HEK293 (cell line): ENCODE measurements around the gene SIX4.

Experiments
- ATF2 ChIP-seq: fragments of 450-650 bp; formaldehyde crosslinking; IDR thresholded peaks from 2 replicates; pipeline ENCODE4 v1.5.1; 2016; ENCODE audit warnings: missing biosample characterization, missing genetic modification characterization, low read depth
- BCL6B ChIP-seq: fragments of 450-650 bp; formaldehyde crosslinking; IDR thresholded peaks from 2 replicates; pipeline ENCODE4 v1.5.1; 2017; ENCODE audit warnings: missing biosample characterization, missing genetic modification characterization
- GLI4 ChIP-seq: fragments of 450-650 bp; formaldehyde crosslinking; IDR thresholded peaks from 2 replicates; pipeline ENCODE4 v1.5.1; 2016; ENCODE audit warnings: missing biosample characterization, missing genetic modification characterization
- GLIS2 ChIP-seq: fragments of 450-650 bp; formaldehyde crosslinking; IDR thresholded peaks from 2 replicates; pipeline ENCODE4 v1.5.1; 2016; ENCODE audit warnings: missing biosample characterization, missing genetic modification characterization
- PRDM4 ChIP-seq: fragments of 450-650 bp; formaldehyde crosslinking; IDR thresholded peaks from 2 replicates; pipeline ENCODE4 v1.5.1; 2017; ENCODE audit warnings: missing biosample characterization, missing genetic modification characterization
- SCRT2 ChIP-seq: fragments of 450-650 bp; formaldehyde crosslinking; IDR thresholded peaks from 2 replicates; pipeline ENCODE4 v1.5.1; 2016; ENCODE audit warnings: missing biosample characterization, missing genetic modification characterization
- SP7 ChIP-seq: fragments of 450-650 bp; formaldehyde crosslinking; IDR thresholded peaks from 2 replicates; pipeline ENCODE4 v1.5.1; 2016; ENCODE audit warnings: missing biosample characterization, missing genetic modification characterization
- ZBTB17 ChIP-seq: fragments of 450-650 bp; formaldehyde crosslinking; IDR thresholded peaks from 2 replicates; pipeline ENCODE4 v1.5.1; 2016; ENCODE audit warnings: missing biosample characterization, missing genetic modification characterization
- ZNF175 ChIP-seq: fragments of 450-650 bp; formaldehyde crosslinking; IDR thresholded peaks from 2 replicates; pipeline ENCODE4 v1.5.1; 2016; ENCODE audit warnings: missing biosample characterization, missing genetic modification characterization
- ZNF19 ChIP-seq: fragments of 450-650 bp; formaldehyde crosslinking; IDR thresholded peaks from 2 replicates; pipeline ENCODE4; 2016; ENCODE audit warnings: missing biosample characterization, missing genetic modification characterization, low read depth
- ZNF202 ChIP-seq: fragments of 450-650 bp; formaldehyde crosslinking; IDR thresholded peaks from 2 replicates; pipeline ENCODE4 v1.5.1; 2016; ENCODE audit warnings: missing biosample characterization, missing genetic modification characterization, borderline replicate concordance
- ZNF223 ChIP-seq: fragments of 450-650 bp; formaldehyde crosslinking; IDR thresholded peaks from 2 replicates; pipeline ENCODE4 v1.5.1; 2016; ENCODE audit warnings: missing biosample characterization, missing genetic modification characterization
- ZNF341 ChIP-seq: fragments of 450-650 bp; formaldehyde crosslinking; IDR thresholded peaks from 2 replicates; pipeline ENCODE4; 2016; ENCODE audit warnings: low read depth, missing biosample characterization, missing genetic modification characterization
- ZNF37A ChIP-seq: fragments of 450-650 bp; IDR thresholded peaks from 2 replicates; pipeline ENCODE4 v1.5.1; 2018; ENCODE audit warnings: missing biosample characterization, missing genetic modification characterization
- ZNF426 ChIP-seq: fragments of 450-650 bp; formaldehyde crosslinking; IDR thresholded peaks from 2 replicates; pipeline ENCODE4 v1.5.1; 2017; ENCODE audit warnings: missing biosample characterization, missing genetic modification characterization, mild to moderate bottlenecking, inconsistent platforms, moderate library complexity
- ZNF501 ChIP-seq: fragments of 450-650 bp; formaldehyde crosslinking; IDR thresholded peaks from 2 replicates; pipeline ENCODE4 v1.5.1; 2016; ENCODE audit warnings: missing biosample characterization, missing genetic modification characterization
- ZNF521 ChIP-seq: fragments of 450-650 bp; formaldehyde crosslinking; IDR thresholded peaks from 2 replicates; pipeline ENCODE4 v1.5.1; 2017; ENCODE audit warnings: missing biosample characterization, mild to moderate bottlenecking, missing genetic modification characterization
- ZNF529 ChIP-seq: fragments of 450-650 bp; formaldehyde crosslinking; IDR thresholded peaks from 2 replicates; pipeline ENCODE4 v1.5.1; 2017; ENCODE audit warnings: missing genetic modification characterization, missing biosample characterization; ENCODE audit not compliant: insufficient replicate concordance
- ZNF560 ChIP-seq: fragments of 450-650 bp; formaldehyde crosslinking; IDR thresholded peaks from 2 replicates; pipeline ENCODE4 v1.5.1; 2017; ENCODE audit warnings: missing biosample characterization, missing genetic modification characterization, borderline replicate concordance
- ZNF585B ChIP-seq: fragments of 450-650 bp; formaldehyde crosslinking; IDR thresholded peaks from 2 replicates; pipeline ENCODE4 v1.5.1; 2016; ENCODE audit warnings: missing biosample characterization, missing genetic modification characterization
- ZNF639 ChIP-seq: fragments of 450-650 bp; formaldehyde crosslinking; IDR thresholded peaks from 2 replicates; pipeline ENCODE4 v1.5.1; 2016; ENCODE audit warnings: missing biosample characterization, missing genetic modification characterization
- ZNF654 ChIP-seq: fragments of 450-650 bp; formaldehyde crosslinking; IDR thresholded peaks from 2 replicates; pipeline ENCODE4 v1.5.1; 2016; ENCODE audit warnings: low read depth, missing biosample characterization, missing genetic modification characterization
- ZNF692 ChIP-seq: fragments of 450-650 bp; formaldehyde crosslinking; IDR thresholded peaks from 2 replicates; pipeline ENCODE4 v1.5.1; 2016; ENCODE audit warnings: missing biosample characterization, missing genetic modification characterization
- ZNF792 ChIP-seq: fragments of 450-650 bp; formaldehyde crosslinking; IDR thresholded peaks from 2 replicates; pipeline ENCODE4 v1.5.1; 2016; ENCODE audit warnings: missing biosample characterization, missing genetic modification characterization
- ZSCAN16 ChIP-seq: fragments of 450-650 bp; formaldehyde crosslinking; IDR thresholded peaks from 2 replicates; pipeline ENCODE4 v1.5.1; 2016; ENCODE audit warnings: missing biosample characterization, missing genetic modification characterization
- ZSCAN30 ChIP-seq: fragments of 450-650 bp; IDR thresholded peaks from 2 replicates; pipeline ENCODE4 v1.5.1; 2018; ENCODE audit warnings: missing biosample characterization, mild to moderate bottlenecking, missing genetic modification characterization, moderate library complexity
- TF ChIP-seq, protein P1 (sequence below): fragments of 450-650 bp; formaldehyde crosslinking; IDR thresholded peaks from 2 replicates; pipeline ENCODE4 v1.5.1; 2016; ENCODE audit warnings: missing biosample characterization, missing genetic modification characterization
- TF ChIP-seq, protein P2 (sequence below): fragments of 450-650 bp; formaldehyde crosslinking; IDR thresholded peaks from 2 replicates; pipeline ENCODE4 v1.5.1; 2016; ENCODE audit warnings: missing biosample characterization, missing genetic modification characterization

Gene SIX4

GRCh38 chr14:60723907-60724618 lies at the start of gene SIX4 (continued):
- TF ChIP-seq ZNF202 (tag by site-specific recombination) (no peak), ZNF654 (tag by site-specific recombination) (no peak), ZNF37A (tag by site-specific recombination) (no peak), ZNF501 (tag by site-specific recombination) (0 out of 2 replicates have a peak, but pooled peaks have one; percentile 29), ZNF692 (tag by site-specific recombination) (no peak), ZNF19 (tag by site-specific recombination) (no peak), ZNF560 (tag by site-specific recombination) (no peak), BCL6B (tag by site-specific recombination) (no peak), ATF2 (tag by site-specific recombination) (no peak), ZBTB17 (tag by site-specific recombination) (peak; percentile 66; the same call in 1 of the 2 replicates), ZNF639 (no peak), ZNF426 (no peak), ZNF223 (no peak), ZSCAN30 (tag by site-specific recombination) (no peak), ZNF529 (tag by site-specific recombination) (no peak), ZNF341 (tag by site-specific recombination) (peak; percentile 100), ZNF521 (no peak), ZSCAN16 (no peak), SP7 (tag by site-specific recombination) (peak; percentile 69), GLIS2 (peak; percentile 59), PRDM4 (tag by site-specific recombination) (peak; percentile 74), ZNF585B (tag by site-specific recombination) (no peak), ZNF175 (tag by site-specific recombination) (no peak), ZNF792 (tag by site-specific recombination) (0 out of 2 replicates have a peak, but pooled peaks have one; percentile 56), GLI4 (tag by site-specific recombination) (no peak), SCRT2 (tag by site-specific recombination) (no peak)
- TF ChIP-seq, protein P1, sequence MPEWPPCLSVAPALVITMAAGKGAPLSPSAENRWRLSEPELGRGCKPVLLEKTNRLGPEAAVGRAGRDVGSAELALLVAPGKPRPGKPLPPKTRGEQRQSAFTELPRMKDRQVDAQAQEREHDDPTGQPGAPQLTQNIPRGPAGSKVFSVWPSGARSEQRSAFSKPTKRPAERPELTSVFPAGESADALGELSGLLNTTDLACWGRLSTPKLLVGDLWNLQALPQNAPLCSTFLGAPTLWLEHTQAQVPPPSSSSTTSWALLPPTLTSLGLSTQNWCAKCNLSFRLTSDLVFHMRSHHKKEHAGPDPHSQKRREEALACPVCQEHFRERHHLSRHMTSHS (tag by site-specific recombination) = no peak
- TF ChIP-seq, protein P2, sequence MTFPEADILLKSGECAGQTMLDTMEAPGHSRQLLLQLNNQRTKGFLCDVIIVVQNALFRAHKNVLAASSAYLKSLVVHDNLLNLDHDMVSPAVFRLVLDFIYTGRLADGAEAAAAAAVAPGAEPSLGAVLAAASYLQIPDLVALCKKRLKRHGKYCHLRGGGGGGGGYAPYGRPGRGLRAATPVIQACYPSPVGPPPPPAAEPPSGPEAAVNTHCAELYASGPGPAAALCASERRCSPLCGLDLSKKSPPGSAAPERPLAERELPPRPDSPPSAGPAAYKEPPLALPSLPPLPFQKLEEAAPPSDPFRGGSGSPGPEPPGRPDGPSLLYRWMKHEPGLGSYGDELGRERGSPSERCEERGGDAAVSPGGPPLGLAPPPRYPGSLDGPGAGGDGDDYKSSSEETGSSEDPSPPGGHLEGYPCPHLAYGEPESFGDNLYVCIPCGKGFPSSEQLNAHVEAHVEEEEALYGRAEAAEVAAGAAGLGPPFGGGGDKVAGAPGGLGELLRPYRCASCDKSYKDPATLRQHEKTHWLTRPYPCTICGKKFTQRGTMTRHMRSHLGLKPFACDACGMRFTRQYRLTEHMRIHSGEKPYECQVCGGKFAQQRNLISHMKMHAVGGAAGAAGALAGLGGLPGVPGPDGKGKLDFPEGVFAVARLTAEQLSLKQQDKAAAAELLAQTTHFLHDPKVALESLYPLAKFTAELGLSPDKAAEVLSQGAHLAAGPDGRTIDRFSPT (tag by site-specific recombination) = no peak
